HG02588 (cell line): ENCODE data around the gene EVX2.

Experiments used
- ATAC-seq: cut with Tn5 transposase; IDR thresholded peaks from one replicate; pipeline ENCODE4 v1.9.1; 2021; ENCODE audit warnings: mild to moderate bottlenecking, moderate library complexity; ENCODE audit not compliant: unreplicated experiment

EVX2 gene

GRCh38 chr2:176107731-176108181, 24.0 kb upstream of the EVX2 start:
- no peak for ATAC-seq

- ATAC-seq, result no peak
Measured at GRCh38 chr2:176106581-176107539, 23.1 kb upstream of the EVX2 start, which contains the start of gene HOXD11. TSS of gene HOXD11 (plus strand) at chr2:176107280. CDS start at chr2:176107356, 76 bp downstream.

GRCh38 chr2:176105730-176106580, 22.2 kb upstream of the EVX2 start:
- no peak for ATAC-seq

- ATAC-seq, result no peak
Measured at GRCh38 chr2:176105078-176105729, 21.4 kb upstream of the EVX2 start.

- ATAC-seq, result no peak
Measured at GRCh38 chr2:176104316-176105077, 20.7 kb upstream of the EVX2 start.

GRCh38 chr2:176103742-176104315, 20.1 kb upstream of the EVX2 start:
- ATAC-seq, result no peak

- no peak for ATAC-seq
Measured at GRCh38 chr2:176103194-176103593, 19.4 kb upstream of the EVX2 start.

- no peak for ATAC-seq
Measured at GRCh38 chr2:176102309-176102866, 18.6 kb upstream of the EVX2 start.

- no peak for ATAC-seq
Measured at GRCh38 chr2:176101842-176102241, 18.1 kb upstream of the EVX2 start.

- ATAC-seq, result no peak
Measured at GRCh38 chr2:176101216-176101830, 17.6 kb upstream of the EVX2 start.

GRCh38 chr2:176100547-176101140, 16.9 kb upstream of the EVX2 start:
- no peak for ATAC-seq

GRCh38 chr2:176099728-176100546, 16.2 kb upstream of the EVX2 start, which contains the start of gene HOXD12:
TSS of gene HOXD12 (plus strand) at chr2:176099795. CDS start at chr2:176099802, 7 bp downstream.
- ATAC-seq, result no peak

- no peak for ATAC-seq
Measured at GRCh38 chr2:176099159-176099727, 15.5 kb upstream of the EVX2 start.

- no peak for ATAC-seq
Measured at GRCh38 chr2:176098366-176099158, 14.8 kb upstream of the EVX2 start.

- no peak for ATAC-seq
Measured at GRCh38 chr2:176097820-176098365, 14.1 kb upstream of the EVX2 start.
